B cell (primary cell): ENCODE data around the gene ELK4. TPM values are rescaled to one million over a fixed set of nuclear protein-coding genes. Genes with fewer than 3 reads are reported as not detected.
A peak's percentile ranks its signal among the peaks of the same experiment; 100 is the strongest.

Experiments
- ATAC-seq: fragments of 200-7000 bp; cut with Tn5 transposase; one replicate; pipeline ENCODE4 v1.10.0; 2021; ENCODE audit warnings: low read depth, mild to moderate bottlenecking, moderate number of reproducible peaks, moderate library complexity
- CTCF ChIA-PET: fragments of 350-600 bp; sonication (Branson Sonifier 250); formaldehyde crosslinking; loops from one replicate; lab custom pipeline; 2021; ENCODE audit warnings: antibody characterized with exemption, inconsistent platforms; lab: Charles Lee
- POLR2A ChIA-PET: fragments of 350-600 bp; sonication (Branson Sonifier 250); formaldehyde crosslinking; loops from one replicate; lab custom pipeline; 2021; ENCODE audit warnings: antibody characterized with exemption; lab: Charles Lee
- DNase-seq: peaks from one replicate; pipeline ENCODE4 v3.0.0; 2013
- H2AFZ ChIP-seq: 2 replicates; pipeline ENCODE4 v1.6.1; 2012; ENCODE audit warnings: mild to moderate bottlenecking, low read depth, low read length; ENCODE audit not compliant: insufficient read depth, poor library complexity, severe bottlenecking
- H3K27ac ChIP-seq, 2 donors: 1 replicate in 1 of 2; 2 replicates in 1 of 2; pipeline ENCODE4 v1.5.1; 2012 to 2013; ENCODE audit warnings: low read length in 2 of 2, mild to moderate bottlenecking in 2 of 2, moderate library complexity in 1 of 2
- H3K27me3 ChIP-seq, 4 experiments: fragments of 200-600 bp in 1 of 4; sonication (generic) in 1 of 4; replicated peaks in 1 of 4; 1 replicate in 2 of 4; 2 replicates in 2 of 4; pipeline versions ENCODE4 v1.6.1 to v1.7.0; 2013 to 2016; ENCODE audit warnings: low read length in 3 of 4, mild to moderate bottlenecking in 2 of 4, mixed read lengths in 1 of 4, moderate library complexity in 1 of 4; ENCODE audit not compliant: insufficient read depth in 4 of 4, control insufficient read depth in 3 of 4; ENCODE audit errors: control extremely low read depth in 1 of 4
- H3K36me3 ChIP-seq, 2 experiments: replicated peaks in 1 of 2; 1 replicate in 1 of 2; 2 replicates in 1 of 2; pipeline versions ENCODE4 v1.6.1 to v1.7.1; 2013; ENCODE audit warnings: low read length in 1 of 2; ENCODE audit not compliant: insufficient read depth in 2 of 2, control insufficient read depth in 1 of 2; ENCODE audit errors: control extremely low read depth in 1 of 2, extremely low read depth in 1 of 2
- H3K4me1 ChIP-seq, 2 donors: fragments of 200-600 bp in 1 of 2; sonication (generic) in 1 of 2; 1 replicate in 1 of 2; 2 replicates in 1 of 2; pipeline versions ENCODE4 v1.5.1 to v1.6.1; 2013 to 2017; ENCODE audit warnings: low read length in 2 of 2; ENCODE audit not compliant: control insufficient read depth in 2 of 2, insufficient read depth in 2 of 2
- H3K4me2 ChIP-seq: replicated peaks from 2 replicates; pipeline ENCODE3; 2012; ENCODE audit warnings: mild to moderate bottlenecking, low read depth, low read length; ENCODE audit not compliant: poor library complexity, severe bottlenecking
- H3K4me3 ChIP-seq, 5 experiments: fragments of 200-600 bp in 1 of 5; sonication (generic) in 1 of 5; 1 replicate in 3 of 5; 2 replicates in 2 of 5; pipeline versions ENCODE4 v1.5.1 to v1.7.0; 2011 to 2016; ENCODE audit warnings: low read length in 4 of 5, mild to moderate bottlenecking in 4 of 5, low read depth in 2 of 5, control low read depth in 1 of 5, moderate library complexity in 1 of 5; ENCODE audit not compliant: insufficient read depth in 1 of 5; ENCODE audit errors: control extremely low read depth in 1 of 5, extremely low read depth in 1 of 5
- H3K79me2 ChIP-seq: fragments of 200-600 bp; sonication (generic); one replicate; pipeline ENCODE4 v1.6.0; 2016; ENCODE audit warnings: low read length; ENCODE audit not compliant: control insufficient read depth, insufficient read depth
- H3K9ac ChIP-seq: fragments of 200-600 bp; sonication (generic); 2 replicates; pipeline ENCODE4 v1.6.1; 2017; ENCODE audit warnings: mild to moderate bottlenecking, low read length, moderate library complexity
- H3K9me3 ChIP-seq, 3 donors: one replicate each; pipeline versions ENCODE4 v1.6.1 to v1.7.1; 2013; ENCODE audit warnings: low read length in 2 of 3; ENCODE audit not compliant: control insufficient read depth in 2 of 3, insufficient read depth in 1 of 3; ENCODE audit errors: control extremely low read depth in 1 of 3
- H4K20me1 ChIP-seq: 2 replicates; pipeline ENCODE4 v1.6.0; 2012; ENCODE audit warnings: mild to moderate bottlenecking, low read length; ENCODE audit not compliant: insufficient read depth, control insufficient read depth, poor library complexity, severe bottlenecking
- H3K27ac Mint-ChIP-seq: one replicate; pipeline ENCODE4 v1.8.0; 2021; ENCODE audit warnings: mixed read lengths
- H3K27me3 Mint-ChIP-seq: one replicate; pipeline ENCODE4 v1.8.0; 2021; ENCODE audit warnings: mixed read lengths
- H3K4me1 Mint-ChIP-seq: one replicate; pipeline ENCODE4 v1.8.0; 2021; ENCODE audit warnings: mixed read lengths
- H3K4me3 Mint-ChIP-seq: one replicate; pipeline ENCODE4 v1.8.0; 2021; ENCODE audit warnings: mixed read lengths
- H3K9me3 Mint-ChIP-seq: one replicate; pipeline ENCODE4 v1.8.0; 2022; ENCODE audit warnings: mixed read lengths; ENCODE audit not compliant: insufficient read depth
- EZH2 ChIP-seq: IDR thresholded peaks from 2 replicates; pipeline ENCODE4 v1.6.1; 2012; ENCODE audit warnings: borderline replicate concordance, low read depth, mild to moderate bottlenecking, moderate library complexity, low read length; ENCODE audit not compliant: insufficient read depth, poor library complexity, severe bottlenecking
- WGBS: methylation state at CpG from one replicate; pipeline ENCODE4 v1.1.5; 2013; ENCODE audit warnings: missing lambda C conversion rate; ENCODE audit not compliant: insufficient coverage; 5-methylcytosine and 5-hydroxymethylcytosine counted together
- intact Hi-C: fragments of 100-400 bp; cut with micrococcal nuclease; formaldehyde crosslinking; loops from one replicate; pipeline ENCODE4 v1.10.0; 2022
- polyA plus RNA-seq: library from polyadenylated mRNA; depleted of rRNA; stranded (reverse); fragments of >200 nt; gene quantifications from 2 replicates; pipeline ENCODE4 v1.2.3, GENCODE V29; 2012
- total RNA-seq, 2 donors: library from RNA; stranded (reverse); fragments of 120-200 nt in 1 of 2; gene quantifications; 1 replicate in 1 of 2; 2 replicates in 1 of 2; pipeline versions ENCODE4 v1.2.3 to v1.2.4, GENCODE V29; 2013 to 2022
- TF ChIP-seq, protein P1 (sequence below): fragments of 200-600 bp; IDR thresholded peaks from one replicate; pipeline ENCODE4 v1.8.0; 2022; ENCODE audit warnings: antibody characterized with exemption, mild to moderate bottlenecking

Gene ELK4
- total and polyA plus RNA-seq, 2 donors (not counting 1 experiment from before 2014, with no cell fraction given), result 11.0 to 151 TPM

DNA sequence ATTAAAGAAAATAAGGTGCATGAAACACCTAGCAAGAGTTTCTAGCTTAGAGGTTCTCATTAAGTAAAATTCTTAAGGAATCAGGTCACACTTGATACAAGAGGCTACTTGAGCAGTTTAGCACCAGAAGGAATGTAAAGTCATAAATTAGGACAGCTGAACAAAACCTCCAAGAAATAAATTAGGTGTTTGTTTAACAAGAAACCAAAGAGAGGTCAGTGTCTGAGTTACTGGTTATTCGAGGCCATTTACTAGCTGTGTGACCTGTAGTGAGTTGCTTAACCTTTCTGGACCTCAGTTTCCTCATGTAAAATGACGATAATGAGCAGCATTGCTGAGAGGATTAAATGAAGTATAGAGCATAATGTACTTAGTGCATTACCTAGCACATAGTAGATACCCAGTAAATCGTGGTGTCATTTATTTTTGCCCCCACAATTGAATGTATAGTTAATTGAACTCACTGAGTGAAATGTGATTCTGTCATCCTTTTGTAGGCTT, 908 bp upstream of the ELK4 start:
- DNase-seq (no peak), ATAC-seq (no peak)
- peak overlapping the region in 3 of 5 experiments; percentile 57 to 91 (median 65) for H3K4me3 ChIP-seq
- H3K9ac ChIP-seq, result peak overlapping the region; percentile 82
- peaks cover 32% of the 10 kb centered on the region for H3K79me2 ChIP-seq
- H3K27me3 ChIP-seq, result no peaks in the 10 kb centered on the region
- peak overlapping the region; percentile 91 for H2AFZ ChIP-seq
- H4K20me1 ChIP-seq, result peaks cover 19% of the 10 kb centered on the region
- no peaks in the 10 kb centered on the region for H3K9me3 Mint-ChIP-seq
- peaks cover 39% of the 10 kb centered on the region for H3K4me1 Mint-ChIP-seq
- peak overlapping the region; percentile 90 for H3K4me3 Mint-ChIP-seq
- TF ChIP-seq EZH2, result no peak
- TF ChIP-seq, protein P1, sequence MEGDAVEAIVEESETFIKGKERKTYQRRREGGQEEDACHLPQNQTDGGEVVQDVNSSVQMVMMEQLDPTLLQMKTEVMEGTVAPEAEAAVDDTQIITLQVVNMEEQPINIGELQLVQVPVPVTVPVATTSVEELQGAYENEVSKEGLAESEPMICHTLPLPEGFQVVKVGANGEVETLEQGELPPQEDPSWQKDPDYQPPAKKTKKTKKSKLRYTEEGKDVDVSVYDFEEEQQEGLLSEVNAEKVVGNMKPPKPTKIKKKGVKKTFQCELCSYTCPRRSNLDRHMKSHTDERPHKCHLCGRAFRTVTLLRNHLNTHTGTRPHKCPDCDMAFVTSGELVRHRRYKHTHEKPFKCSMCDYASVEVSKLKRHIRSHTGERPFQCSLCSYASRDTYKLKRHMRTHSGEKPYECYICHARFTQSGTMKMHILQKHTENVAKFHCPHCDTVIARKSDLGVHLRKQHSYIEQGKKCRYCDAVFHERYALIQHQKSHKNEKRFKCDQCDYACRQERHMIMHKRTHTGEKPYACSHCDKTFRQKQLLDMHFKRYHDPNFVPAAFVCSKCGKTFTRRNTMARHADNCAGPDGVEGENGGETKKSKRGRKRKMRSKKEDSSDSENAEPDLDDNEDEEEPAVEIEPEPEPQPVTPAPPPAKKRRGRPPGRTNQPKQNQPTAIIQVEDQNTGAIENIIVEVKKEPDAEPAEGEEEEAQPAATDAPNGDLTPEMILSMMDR, result no peak
- no peaks in the 10 kb centered on the region for H3K9me3 ChIP-seq
- ChIA-PET CTCF (interaction anchor here (0.7 to 6.9 kb wide), 21 partner anchors 9 to 345 kb away, joined by 3 to 287 read pairs (median 6); no protein-coding TSS in a partner anchor), POLR2A (interaction anchor here (0.7 to 3.1 kb wide), 5 partner anchors 39 to 511 kb away, joined by 3 to 65 read pairs (median 3); partner anchors contain the start of genes NUCKS1 and RBBP5)
- intact Hi-C loops, result loop anchor here (1.0 to 10.0 kb wide), 6 partner anchors 25 to 1050 kb away; partner anchors contain the start of genes DSTYK and MAPKAPK2
- peaks cover 0 to under 1% of the 10 kb centered on the region in 2 experiments for H3K36me3 ChIP-seq
- peak overlapping the region; percentile 85 to 93 for H3K27ac ChIP-seq
- peak overlapping the region; percentile 94 for H3K27ac Mint-ChIP-seq
- WGBS, result 90% methylated on average over 1 of the region's 3 CpGs
- H3K4me2 ChIP-seq, result peak overlapping the region; percentile 87
- H3K4me1 ChIP-seq, result peaks cover 29 to 35% of the 10 kb centered on the region in 2 donors
- H3K27me3 Mint-ChIP-seq, result no peaks in the 10 kb centered on the region
